Stimulated activated CD8-positive, alpha-beta memory T cell treated with anti-CD3 and anti-CD28 coated beads, Interleukin-12 subunit alpha, Interleukin-12 subunit beta, amount 100 ng/mL, for 24 hours (primary cell): Measurements from ENCODE around the gene DPP10.

Experiments
- DNase-seq: peaks from one replicate; pipeline ENCODE4 v3.0.0-alpha.2; 2020; ENCODE audit errors: extremely low read depth

The DPP10 gene

DNA sequence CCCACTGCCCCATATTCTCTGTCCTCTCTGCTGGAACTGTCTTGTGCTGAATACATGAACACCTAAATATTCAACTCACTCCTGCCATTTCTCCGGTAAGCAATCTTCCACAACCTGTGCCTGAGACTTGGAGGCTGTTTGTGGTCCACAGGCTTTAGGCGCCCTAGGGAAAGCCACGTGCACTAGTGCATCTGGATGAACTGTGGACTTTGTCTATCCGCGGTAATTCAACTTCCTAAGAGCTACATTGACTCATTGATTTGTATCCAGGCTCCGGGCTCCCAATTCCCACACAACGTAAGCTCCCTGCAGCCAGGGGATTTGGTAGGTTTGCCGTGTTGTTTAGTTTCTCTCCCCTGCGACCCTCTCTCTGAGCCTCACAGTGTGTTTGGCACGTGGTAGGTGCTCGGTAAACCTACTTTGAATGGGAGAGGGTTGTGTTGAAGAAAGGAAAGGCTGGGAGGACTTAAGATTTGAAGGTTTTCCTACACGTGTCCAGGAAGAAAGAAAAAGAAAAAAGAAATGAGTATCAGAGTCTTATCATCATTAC is 718.2 kb downstream of the DPP10 start:
- no peak for DNase-seq

DNA sequence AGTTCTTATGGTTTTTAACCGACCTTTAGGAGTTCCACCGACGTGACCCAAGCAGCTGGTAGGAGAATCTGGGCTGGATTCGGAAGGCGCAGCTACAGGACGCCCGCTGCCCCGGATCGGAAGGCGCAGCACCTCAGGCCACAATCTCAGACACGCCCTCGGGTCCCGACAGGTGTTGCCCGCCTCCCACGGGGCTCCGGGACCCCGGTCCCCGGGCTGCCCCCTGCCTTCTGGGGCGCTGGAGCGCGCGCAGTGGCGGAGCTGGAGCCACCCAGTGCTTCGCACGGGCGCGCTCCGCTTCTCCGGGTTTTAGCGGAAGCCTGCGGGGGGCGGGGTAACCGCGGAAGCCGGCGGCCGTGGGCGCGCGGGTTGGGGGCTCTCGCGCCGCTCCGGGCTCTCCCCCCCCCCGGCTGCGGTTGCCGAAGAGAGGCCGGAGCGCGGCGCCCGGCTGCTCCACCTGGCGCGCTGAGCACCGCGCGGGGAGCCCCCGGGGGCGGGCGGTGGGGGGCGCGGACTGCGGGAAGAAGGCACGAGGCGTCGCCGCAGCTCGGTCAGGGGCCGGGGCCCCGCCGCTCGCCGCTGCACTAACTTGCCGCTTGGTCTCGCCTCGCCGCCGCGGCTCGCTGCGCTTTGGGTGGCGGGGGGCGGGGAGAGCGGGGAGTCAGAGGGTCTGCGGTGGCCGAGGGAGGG is 718.8 kb downstream of the DPP10 start:
- no peak for DNase-seq

DNA sequence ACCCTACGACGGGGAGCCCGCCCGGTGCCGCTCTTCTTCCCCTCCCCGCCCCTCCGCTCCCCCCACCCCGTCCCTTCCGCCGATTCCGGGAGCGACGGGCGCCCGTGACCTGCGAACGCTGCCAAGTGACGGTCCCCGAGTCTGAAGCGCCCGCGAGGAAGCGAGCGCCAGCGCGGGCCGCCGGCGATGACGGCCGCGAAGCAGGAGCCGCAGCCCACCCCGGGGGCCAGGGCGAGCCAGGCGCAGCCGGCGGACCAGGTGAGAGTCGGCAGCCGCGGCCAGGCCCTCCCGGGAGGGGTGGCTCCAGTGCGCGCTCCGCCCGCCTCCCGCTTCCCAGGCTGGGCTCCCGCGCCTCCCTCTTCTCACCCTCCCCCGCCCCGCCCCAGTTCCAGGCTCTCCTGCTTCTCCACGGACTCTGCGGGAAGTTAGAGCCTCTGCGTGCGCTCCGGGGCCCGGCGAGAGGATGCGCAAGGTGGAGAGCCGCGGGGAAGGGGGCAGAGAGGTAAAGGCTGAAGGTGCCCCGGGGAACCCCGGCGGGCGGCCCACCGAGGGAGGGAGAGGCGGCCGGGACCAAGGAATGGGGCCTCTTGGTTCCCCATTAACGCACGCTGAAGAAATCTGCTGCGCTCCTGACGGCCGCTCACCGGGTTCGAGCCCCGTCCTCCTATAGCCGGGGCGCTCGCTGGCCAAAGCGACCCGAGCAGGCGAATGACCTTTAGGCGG is 719.5 kb downstream of the DPP10 start:
- no peak for DNase-seq

GRCh38 chr2:115162494-115163293 is 720.3 kb downstream of the DPP10 start:
- no peak for DNase-seq

DNA sequence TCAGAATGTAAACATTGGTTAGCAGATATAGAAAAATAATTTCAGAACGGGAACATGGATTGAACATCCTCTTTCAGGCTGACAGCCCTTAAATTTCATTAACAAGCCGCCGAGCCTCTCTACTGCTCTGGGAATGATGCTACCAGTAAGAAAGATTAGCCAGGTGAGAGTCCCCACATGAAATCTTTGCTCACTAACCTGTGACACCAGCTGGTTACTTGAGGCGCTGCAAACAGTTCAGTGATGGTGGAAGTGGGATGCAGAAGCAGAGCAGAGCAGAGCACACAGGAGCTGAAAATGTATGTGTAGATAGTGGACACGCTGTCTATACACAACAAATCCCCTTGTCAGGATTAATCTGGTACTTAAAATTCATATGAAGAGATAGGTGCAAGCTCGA is 721.1 kb downstream of the DPP10 start:
- no peak for DNase-seq

DNA sequence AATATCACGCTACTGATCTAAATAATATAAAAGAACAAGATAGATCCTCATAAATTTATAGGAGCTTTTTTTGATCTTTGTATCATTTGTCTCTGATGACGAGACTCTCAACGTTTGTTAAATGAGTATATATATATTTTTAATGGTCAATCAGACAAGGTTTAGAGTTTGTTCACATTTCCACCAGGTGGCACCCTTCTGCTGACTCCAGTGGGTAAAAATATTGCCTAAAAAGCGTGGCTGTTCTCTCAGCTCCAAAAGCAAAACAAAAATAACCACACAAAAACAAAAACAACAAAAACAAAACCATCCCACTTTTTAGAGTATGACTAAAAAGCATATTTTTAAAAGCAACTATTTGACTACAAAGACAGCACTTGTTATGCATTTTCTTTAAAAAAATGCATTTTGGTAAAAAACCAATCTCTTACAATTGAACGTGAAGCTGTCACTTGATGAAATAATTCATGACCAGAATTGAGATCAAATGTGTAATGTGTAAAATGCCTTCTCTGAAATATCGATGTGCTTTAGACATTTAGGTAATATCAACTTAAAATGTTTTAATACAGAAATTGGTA is 723.2 kb downstream of the DPP10 start:
- no peak for DNase-seq

DNA sequence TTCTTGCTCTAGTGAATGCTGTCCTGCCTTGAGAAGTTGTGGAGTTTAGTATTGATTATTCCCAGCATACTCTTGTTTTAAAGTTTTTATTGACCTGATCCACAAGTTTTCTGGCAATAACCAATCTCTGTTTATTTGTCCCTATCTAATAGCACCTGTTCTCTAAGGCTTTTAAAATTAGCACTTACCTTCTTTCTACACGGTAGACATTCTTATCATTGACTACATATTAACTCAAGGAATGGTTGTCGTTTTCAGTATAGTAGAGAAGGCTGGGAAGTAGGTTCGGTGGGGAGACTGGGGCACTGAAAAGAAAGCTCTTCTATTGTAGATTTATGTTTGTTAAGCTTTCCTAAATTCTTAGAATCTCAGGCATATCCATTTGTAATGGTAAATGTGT is 726.0 kb downstream of the DPP10 start:
- DNase-seq = no peak

- DNase-seq = no peak
Observed at GRCh38 chr2:115169814-115170213, 727.4 kb downstream of the DPP10 start.

GRCh38 chr2:115171751-115172150 is 729.3 kb downstream of the DPP10 start:
- DNase-seq = no peak

- no peak for DNase-seq
Observed at GRCh38 chr2:115174651-115175050, 732.2 kb downstream of the DPP10 start.

DNA sequence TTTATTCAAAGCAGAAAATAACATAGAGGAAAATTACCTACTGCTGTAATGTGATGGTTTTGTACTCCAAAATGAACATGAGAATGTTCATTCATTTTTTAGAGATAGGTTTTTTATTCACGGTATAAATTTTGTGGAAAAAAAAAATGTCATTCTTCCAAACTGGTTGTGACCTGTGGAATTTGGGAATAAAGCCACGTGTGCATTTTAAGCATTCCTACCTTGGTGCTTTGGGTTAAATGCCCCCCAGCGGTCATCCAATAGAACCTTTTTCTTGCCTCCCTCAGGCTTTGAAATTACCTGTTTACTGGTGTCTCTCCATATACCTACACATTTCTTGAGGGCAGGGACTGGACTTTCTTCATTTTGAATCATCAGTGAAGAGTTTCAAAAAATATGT is 740.7 kb downstream of the DPP10 start:
- no peak for DNase-seq

GRCh38 chr2:115190459-115190858 is 748.0 kb downstream of the DPP10 start:
- no peak for DNase-seq

DNA sequence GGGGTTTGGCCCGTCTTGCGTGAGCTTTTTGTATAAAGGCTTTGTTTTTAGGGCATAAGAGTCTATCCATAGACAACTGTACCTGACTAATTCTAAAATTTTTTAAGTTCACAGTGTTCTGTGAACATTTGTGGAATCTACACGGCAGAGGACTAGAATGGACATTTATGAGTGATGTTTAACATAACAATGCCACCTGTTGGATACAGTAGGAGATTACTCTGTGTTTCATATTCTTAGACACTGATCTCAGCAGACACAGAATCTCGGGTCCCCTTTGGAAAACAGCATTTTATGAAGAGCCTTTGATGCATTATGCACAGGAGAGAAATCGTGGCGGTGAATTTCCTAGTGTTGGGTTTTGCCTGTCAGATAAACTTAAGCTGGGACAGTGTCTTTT is 752.2 kb downstream of the DPP10 start:
- DNase-seq = no peak

GRCh38 chr2:115196587-115196986 is 754.1 kb downstream of the DPP10 start:
- no peak for DNase-seq

DNA sequence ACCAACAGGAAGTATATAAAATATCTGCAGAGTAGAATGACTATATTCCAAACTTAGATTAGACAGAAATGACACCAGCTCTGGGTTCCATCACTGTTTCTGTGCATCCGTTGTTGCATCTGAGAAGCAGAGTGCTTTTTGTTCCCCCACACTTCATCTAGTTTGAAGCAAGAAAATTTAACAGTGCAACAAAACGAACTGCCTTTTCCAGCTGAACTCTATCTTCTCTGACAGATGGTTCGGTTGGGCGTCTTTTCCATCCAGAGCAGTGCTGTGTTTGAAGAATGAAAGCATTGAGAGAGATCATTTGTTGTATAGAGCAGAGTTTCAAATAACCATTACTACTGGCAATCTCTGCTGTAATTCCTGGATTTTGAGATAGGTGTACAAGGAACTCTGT is 757.5 kb downstream of the DPP10 start:
- DNase-seq = no peak

GRCh38 chr2:115201386-115201785 is 758.9 kb downstream of the DPP10 start:
- no peak for DNase-seq

DNA sequence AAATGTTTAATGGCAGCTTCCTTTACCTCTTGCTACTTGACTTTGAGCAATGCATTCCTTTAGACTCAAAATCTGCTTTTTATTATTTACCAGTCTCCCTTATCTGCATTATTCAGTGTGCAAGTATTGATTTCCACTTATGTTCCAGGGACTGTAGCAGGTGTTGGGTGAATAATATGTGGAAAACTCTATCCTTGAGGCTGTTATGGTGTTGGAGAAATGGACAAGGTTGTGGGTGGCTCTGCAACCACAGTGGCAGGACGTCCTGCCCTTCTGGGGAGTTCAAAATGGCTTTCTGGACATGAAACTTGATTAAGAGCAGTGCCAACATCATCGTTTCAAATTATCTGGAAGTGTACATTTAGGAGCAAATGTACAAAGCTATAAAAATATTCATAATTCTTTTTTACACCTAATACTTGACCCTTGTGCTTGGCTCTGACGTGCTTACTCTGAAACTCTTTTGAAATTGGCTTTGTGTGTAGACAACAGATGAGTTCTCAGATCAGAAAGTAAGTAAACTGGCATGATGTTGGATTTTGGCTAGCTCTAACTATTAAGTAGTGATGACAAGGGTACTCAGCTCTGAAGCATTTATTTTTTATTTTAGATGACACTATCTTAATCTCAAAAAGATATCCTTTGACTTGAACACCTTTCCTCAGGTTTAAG is 766.2 kb downstream of the DPP10 start:
- DNase-seq = no peak

GRCh38 chr2:115214050-115214449 is 771.6 kb downstream of the DPP10 start:
- DNase-seq = no peak

GRCh38 chr2:115219296-115219695 is 776.9 kb downstream of the DPP10 start:
- DNase-seq = no peak

DNA sequence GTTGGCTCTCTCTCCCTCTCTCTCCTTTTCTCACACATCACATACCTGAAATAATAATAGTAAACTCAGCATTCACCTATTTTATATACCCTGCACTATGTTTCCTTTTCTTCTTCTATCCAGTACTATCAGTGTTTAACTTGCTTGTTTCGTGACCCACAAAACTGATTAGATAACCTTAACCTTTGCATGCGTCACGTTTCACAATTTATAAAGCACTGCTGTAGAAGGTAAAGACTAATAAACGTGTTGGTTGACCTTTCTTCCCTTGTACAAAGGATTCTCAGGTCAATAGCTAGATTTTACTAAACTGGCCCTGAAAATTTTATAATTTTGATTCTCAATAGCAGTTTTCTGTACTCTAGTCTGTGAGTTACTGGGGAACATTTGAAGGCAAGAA is 791.7 kb downstream of the DPP10 start:
- DNase-seq = no peak

GRCh38 chr2:115234737-115235136 is 792.3 kb downstream of the DPP10 start:
- no peak for DNase-seq

GRCh38 chr2:115248066-115248465 is 805.6 kb downstream of the DPP10 start:
- no peak for DNase-seq
